ENCODE results near the gene ZNRF3.
"Not testable (repeated sequence)": the region's sequence is repeated elsewhere in the genome, so short reads cannot be mapped to it uniquely, and the experiment has no call there.

Gene ZNRF3

GRCh38 chr22:29081517-29082236 lies 198.3 kb downstream of the ZNRF3 start:
- H3K9ac ChIP-seq (ENCODE audit: low read length): no peak overlapping the region
- no peaks in the 10 kb centered on the region for H3K27me3 ChIP-seq (replicated peaks; ENCODE audit: control insufficient read depth, insufficient read depth, low read length)
- H3K4me1 ChIP-seq (ENCODE audit: control insufficient read depth, insufficient read depth, low read length): peaks cover 51% of the 10 kb centered on the region
- DNase-seq (ENCODE audit: low read depth): no peak
- H3K9me3 ChIP-seq (ENCODE audit: control insufficient read depth, low read length): no peaks in the 10 kb centered on the region
- no peaks in the 10 kb centered on the region for H3K36me3 ChIP-seq (ENCODE audit: control insufficient read depth, insufficient read depth, low read length, severe bottlenecking)
- H3K4me3 ChIP-seq (ENCODE audit: low read length): no peak overlapping the region

- H3K4me3 ChIP-seq (ENCODE audit: low read length): no peak overlapping the region
- H3K9me3 ChIP-seq (ENCODE audit: control insufficient read depth, low read length): no peaks in the 10 kb centered on the region
- no peaks in the 10 kb centered on the region for H3K36me3 ChIP-seq (ENCODE audit: control insufficient read depth, insufficient read depth, low read length, severe bottlenecking)
- peaks cover 51% of the 10 kb centered on the region for H3K4me1 ChIP-seq (ENCODE audit: control insufficient read depth, insufficient read depth, low read length)
- H3K9ac ChIP-seq (ENCODE audit: low read length): peak overlapping the region; percentile 24
- DNase-seq (ENCODE audit: low read depth): no peak
- no peaks in the 10 kb centered on the region for H3K27me3 ChIP-seq (replicated peaks; ENCODE audit: control insufficient read depth, insufficient read depth, low read length)
Measured at GRCh38 chr22:29082826-29083545, 199.6 kb downstream of the ZNRF3 start.

- H3K4me1 ChIP-seq (ENCODE audit: control insufficient read depth, insufficient read depth, low read length): peaks cover 51% of the 10 kb centered on the region
- H3K27me3 ChIP-seq (replicated peaks; ENCODE audit: control insufficient read depth, insufficient read depth, low read length); H3K4me3 ChIP-seq (ENCODE audit: low read length); H3K9ac ChIP-seq (ENCODE audit: low read length); H3K9me3 ChIP-seq (ENCODE audit: control insufficient read depth, low read length); H3K36me3 ChIP-seq (ENCODE audit: control insufficient read depth, insufficient read depth, low read length, severe bottlenecking); DNase-seq (ENCODE audit: low read depth): not testable (repeated sequence)
Measured at GRCh38 chr22:29083576-29083932, 200.2 kb downstream of the ZNRF3 start.

- H3K27me3 ChIP-seq (replicated peaks; ENCODE audit: control insufficient read depth, insufficient read depth, low read length): no peaks in the 10 kb centered on the region
- H3K4me3 ChIP-seq (ENCODE audit: low read length): peak overlapping the region; percentile 7
- DNase-seq (ENCODE audit: low read depth): no peak
- peaks cover 50% of the 10 kb centered on the region for H3K4me1 ChIP-seq (ENCODE audit: control insufficient read depth, insufficient read depth, low read length)
- H3K9me3 ChIP-seq (ENCODE audit: control insufficient read depth, low read length): no peaks in the 10 kb centered on the region
- H3K9ac ChIP-seq (ENCODE audit: low read length): no peak overlapping the region
- no peaks in the 10 kb centered on the region for H3K36me3 ChIP-seq (ENCODE audit: control insufficient read depth, insufficient read depth, low read length, severe bottlenecking)
Measured at GRCh38 chr22:29083933-29084591, 200.7 kb downstream of the ZNRF3 start.

- H3K9ac ChIP-seq (ENCODE audit: low read length): no peak overlapping the region
- no peak overlapping the region for H3K4me3 ChIP-seq (ENCODE audit: low read length)
- no peaks in the 10 kb centered on the region for H3K36me3 ChIP-seq (ENCODE audit: control insufficient read depth, insufficient read depth, low read length, severe bottlenecking)
- H3K27me3 ChIP-seq (replicated peaks; ENCODE audit: control insufficient read depth, insufficient read depth, low read length): no peaks in the 10 kb centered on the region
- H3K4me1 ChIP-seq (ENCODE audit: control insufficient read depth, insufficient read depth, low read length): peaks cover 27% of the 10 kb centered on the region
- DNase-seq (ENCODE audit: low read depth): no peak
- no peaks in the 10 kb centered on the region for H3K9me3 ChIP-seq (ENCODE audit: control insufficient read depth, low read length)
Measured at GRCh38 chr22:29087012-29087411, 203.6 kb downstream of the ZNRF3 start.

GRCh38 chr22:29088809-29089208 lies 205.4 kb downstream of the ZNRF3 start:
- H3K9me3 ChIP-seq (ENCODE audit: control insufficient read depth, low read length): no peaks in the 10 kb centered on the region
- H3K4me1 ChIP-seq (ENCODE audit: control insufficient read depth, insufficient read depth, low read length): peaks cover 19% of the 10 kb centered on the region
- H3K9ac ChIP-seq (ENCODE audit: low read length): no peak overlapping the region
- H3K4me3 ChIP-seq (ENCODE audit: low read length): no peak overlapping the region
- no peaks in the 10 kb centered on the region for H3K27me3 ChIP-seq (replicated peaks; ENCODE audit: control insufficient read depth, insufficient read depth, low read length)
- DNase-seq (ENCODE audit: low read depth): no peak
- H3K36me3 ChIP-seq (ENCODE audit: control insufficient read depth, insufficient read depth, low read length, severe bottlenecking): no peaks in the 10 kb centered on the region

GRCh38 chr22:29089507-29089906 lies 206.1 kb downstream of the ZNRF3 start:
- Histone ChIP-seq H3K36me3 (ENCODE audit: control insufficient read depth, insufficient read depth, low read length, severe bottlenecking) (no peaks in the 10 kb centered on the region), H3K9me3 (ENCODE audit: control insufficient read depth, low read length) (no peaks in the 10 kb centered on the region), H3K4me3 (ENCODE audit: low read length) (no peak overlapping the region), H3K4me1 (ENCODE audit: control insufficient read depth, insufficient read depth, low read length) (peaks cover 18% of the 10 kb centered on the region), H3K9ac (ENCODE audit: low read length) (no peak overlapping the region), H3K27me3 (replicated peaks; ENCODE audit: control insufficient read depth, insufficient read depth, low read length) (no peaks in the 10 kb centered on the region)
- DNase-seq (ENCODE audit: low read depth): no peak

GRCh38 chr22:29090039-29090438 lies 206.7 kb downstream of the ZNRF3 start:
- Histone ChIP-seq H3K36me3 (ENCODE audit: control insufficient read depth, insufficient read depth, low read length, severe bottlenecking) (no peaks in the 10 kb centered on the region), H3K4me3 (ENCODE audit: low read length) (no peak overlapping the region), H3K9me3 (ENCODE audit: control insufficient read depth, low read length) (no peaks in the 10 kb centered on the region), H3K9ac (ENCODE audit: low read length) (no peak overlapping the region), H3K27me3 (replicated peaks; ENCODE audit: control insufficient read depth, insufficient read depth, low read length) (no peaks in the 10 kb centered on the region), H3K4me1 (ENCODE audit: control insufficient read depth, insufficient read depth, low read length) (peaks cover 15% of the 10 kb centered on the region)
- no peak for DNase-seq (ENCODE audit: low read depth)

GRCh38 chr22:29092243-29092642 lies 208.9 kb downstream of the ZNRF3 start:
- Histone ChIP-seq H3K9me3 (ENCODE audit: control insufficient read depth, low read length) (no peaks in the 10 kb centered on the region), H3K9ac (ENCODE audit: low read length) (no peak overlapping the region), H3K36me3 (ENCODE audit: control insufficient read depth, insufficient read depth, low read length, severe bottlenecking) (no peaks in the 10 kb centered on the region), H3K27me3 (replicated peaks; ENCODE audit: control insufficient read depth, insufficient read depth, low read length) (no peaks in the 10 kb centered on the region), H3K4me1 (ENCODE audit: control insufficient read depth, insufficient read depth, low read length) (peaks cover 21% of the 10 kb centered on the region), H3K4me3 (ENCODE audit: low read length) (no peak overlapping the region)
- no peak for DNase-seq (ENCODE audit: low read depth)

GRCh38 chr22:29093030-29093429 lies 209.7 kb downstream of the ZNRF3 start:
- peaks cover 21% of the 10 kb centered on the region for H3K4me1 ChIP-seq (ENCODE audit: control insufficient read depth, insufficient read depth, low read length)
- no peak for DNase-seq (ENCODE audit: low read depth)
- no peaks in the 10 kb centered on the region for H3K36me3 ChIP-seq (ENCODE audit: control insufficient read depth, insufficient read depth, low read length, severe bottlenecking)
- H3K9ac ChIP-seq (ENCODE audit: low read length): no peak overlapping the region
- H3K4me3 ChIP-seq (ENCODE audit: low read length): peak overlapping the region; percentile 30
- H3K27me3 ChIP-seq (replicated peaks; ENCODE audit: control insufficient read depth, insufficient read depth, low read length): no peaks in the 10 kb centered on the region
- H3K9me3 ChIP-seq (ENCODE audit: control insufficient read depth, low read length): no peaks in the 10 kb centered on the region

GRCh38 chr22:29093501-29094300 lies 210.3 kb downstream of the ZNRF3 start:
- peak overlapping the region; percentile 30 for H3K4me3 ChIP-seq (ENCODE audit: low read length)
- H3K4me1 ChIP-seq (ENCODE audit: control insufficient read depth, insufficient read depth, low read length): peaks cover 21% of the 10 kb centered on the region
- no peaks in the 10 kb centered on the region for H3K27me3 ChIP-seq (replicated peaks; ENCODE audit: control insufficient read depth, insufficient read depth, low read length)
- H3K9me3 ChIP-seq (ENCODE audit: control insufficient read depth, low read length): no peaks in the 10 kb centered on the region
- peak; percentile 83 for DNase-seq (ENCODE audit: low read depth)
- no peaks in the 10 kb centered on the region for H3K36me3 ChIP-seq (ENCODE audit: control insufficient read depth, insufficient read depth, low read length, severe bottlenecking)
- H3K9ac ChIP-seq (ENCODE audit: low read length): no peak overlapping the region

Measured in adipocyte (in vitro differentiated cells).